Neuronal stem cell (in vitro differentiated cells): Measurements from ENCODE around the gene BIRC7. TPM values are rescaled to one million over a fixed set of nuclear protein-coding genes. Genes with fewer than 3 reads are reported as not detected.
A peak's percentile ranks its signal among the peaks of the same experiment; 100 is the strongest.

Source experiments
- DNase-seq: peaks from one replicate; pipeline ENCODE4 v3.0.0-alpha.2; 2013; ENCODE audit warnings: low spot score
- H2AFZ ChIP-seq: one replicate; pipeline ENCODE4 v1.6.1; 2013; ENCODE audit warnings: mild to moderate bottlenecking, low read length, inconsistent platforms
- H2AK5ac ChIP-seq: 2 replicates; pipeline ENCODE4 v1.6.1; 2013; ENCODE audit warnings: low read depth, mild to moderate bottlenecking, inconsistent platforms, low read length, moderate library complexity, mixed read lengths
- H2BK120ac ChIP-seq: 2 replicates; pipeline ENCODE4 v1.6.1; 2013; ENCODE audit warnings: low read depth, mild to moderate bottlenecking, inconsistent platforms, low read length, moderate library complexity, mixed read lengths
- H2BK12ac ChIP-seq: one replicate; pipeline ENCODE4 v1.6.1; 2013; ENCODE audit warnings: low read length, inconsistent platforms
- H2BK15ac ChIP-seq: 2 replicates; pipeline ENCODE4 v1.6.1; 2013; ENCODE audit warnings: mild to moderate bottlenecking, low read length, inconsistent platforms, mixed read lengths
- H2BK5ac ChIP-seq: one replicate; pipeline ENCODE4 v1.6.1; 2013; ENCODE audit warnings: inconsistent platforms, mild to moderate bottlenecking, low read length, moderate library complexity
- H3K14ac ChIP-seq: one replicate; pipeline ENCODE4 v1.6.1; 2013; ENCODE audit warnings: low read length, inconsistent platforms
- H3K18ac ChIP-seq: 2 replicates; pipeline ENCODE4 v1.6.1; 2013; ENCODE audit warnings: low read length, inconsistent platforms
- H3K23ac ChIP-seq: 2 replicates; pipeline ENCODE4 v1.6.1; 2013; ENCODE audit warnings: low read depth, mild to moderate bottlenecking, mixed read lengths, low read length, inconsistent platforms; ENCODE audit not compliant: poor library complexity
- H3K27ac ChIP-seq: replicated peaks from 3 replicates; pipeline ENCODE4 v1.5.1; 2013; ENCODE audit warnings: low read length, inconsistent platforms
- H3K27me3 ChIP-seq, 3 experiments: 2 replicates each; pipeline ENCODE4 v1.6.1; 2013; ENCODE audit warnings: low read length in 3 of 3, mild to moderate bottlenecking in 2 of 3, inconsistent platforms in 1 of 3, low read depth in 1 of 3, mixed read lengths in 1 of 3, moderate library complexity in 1 of 3; ENCODE audit not compliant: control insufficient read depth in 3 of 3, insufficient read depth in 3 of 3
- H3K36me3 ChIP-seq, 2 donors: replicated peaks in 1 of 2; 2 replicates each; pipeline ENCODE4 v1.6.1; 2013; ENCODE audit warnings: low read length in 2 of 2; ENCODE audit not compliant: control insufficient read depth in 2 of 2, insufficient read depth in 2 of 2
- H3K4ac ChIP-seq: 2 replicates; pipeline ENCODE4 v1.6.1; 2013; ENCODE audit warnings: inconsistent platforms, mild to moderate bottlenecking, low read length, moderate library complexity
- H3K4me1 ChIP-seq, 2 donors: 1 replicate in 1 of 2; 2 replicates in 1 of 2; pipeline ENCODE4 v1.6.1; 2013; ENCODE audit warnings: low read length in 2 of 2, low read depth in 1 of 2; ENCODE audit not compliant: control insufficient read depth in 2 of 2, insufficient read depth in 1 of 2
- H3K4me2 ChIP-seq: one replicate; pipeline ENCODE4 v1.6.1; 2013; ENCODE audit warnings: mild to moderate bottlenecking, low read length, inconsistent platforms; ENCODE audit not compliant: insufficient read depth, poor library complexity, severe bottlenecking
- H3K4me3 ChIP-seq, 2 donors: 2 replicates each; pipeline ENCODE4 v1.5.1; 2013; ENCODE audit warnings: low read length in 2 of 2, mild to moderate bottlenecking in 2 of 2, inconsistent platforms in 1 of 2, moderate library complexity in 1 of 2
- H3K79me1 ChIP-seq: one replicate; pipeline ENCODE4 v1.6.1; 2013; ENCODE audit warnings: low read depth, mild to moderate bottlenecking, inconsistent platforms, low read length, moderate library complexity
- H3K9ac ChIP-seq: one replicate; pipeline ENCODE4 v1.6.1; 2013; ENCODE audit warnings: mild to moderate bottlenecking, low read depth, low read length, inconsistent platforms; ENCODE audit not compliant: poor library complexity
- H3K9me3 ChIP-seq, 2 donors: replicated peaks in 1 of 2; 2 replicates each; pipeline versions ENCODE3 to v1.6.1; 2013; ENCODE audit warnings: low read length in 2 of 2, mild to moderate bottlenecking in 2 of 2, inconsistent platforms in 1 of 2, low read depth in 1 of 2, mixed read lengths in 1 of 2, moderate library complexity in 1 of 2; ENCODE audit not compliant: control insufficient read depth in 2 of 2, insufficient read depth in 1 of 2
- H4K8ac ChIP-seq: one replicate; pipeline ENCODE4 v1.6.1; 2013; ENCODE audit warnings: low read depth, mild to moderate bottlenecking, inconsistent platforms, low read length, moderate library complexity
- H4K91ac ChIP-seq: one replicate; pipeline ENCODE4 v1.6.1; 2013; ENCODE audit warnings: low read length, low read depth, mild to moderate bottlenecking, inconsistent platforms; ENCODE audit not compliant: poor library complexity
- WGBS, 2 donors: extraction: QIAGEN DNeasy Blood & Tissue Kit; methylation state at CpG; one replicate each; pipeline ENCODE4 v1.1.7; 2013; ENCODE audit warnings: missing lambda C conversion rate in 2 of 2, mixed read lengths in 1 of 2; ENCODE audit not compliant: insufficient read length in 2 of 2, insufficient replicate concordance in 1 of 2; ENCODE audit errors: extremely low coverage in 2 of 2; 5-methylcytosine and 5-hydroxymethylcytosine counted together
- small RNA-seq: library from polyadenylated mRNA; stranded (forward); fragments of <200 nt; extraction: miRNeasy Mini kit (QIAGEN cat#:217004); gene quantifications from one replicate; pipeline ENCODE3, GENCODE V24; 2013; ENCODE audit not compliant: insufficient read depth

The BIRC7 gene

DNA sequence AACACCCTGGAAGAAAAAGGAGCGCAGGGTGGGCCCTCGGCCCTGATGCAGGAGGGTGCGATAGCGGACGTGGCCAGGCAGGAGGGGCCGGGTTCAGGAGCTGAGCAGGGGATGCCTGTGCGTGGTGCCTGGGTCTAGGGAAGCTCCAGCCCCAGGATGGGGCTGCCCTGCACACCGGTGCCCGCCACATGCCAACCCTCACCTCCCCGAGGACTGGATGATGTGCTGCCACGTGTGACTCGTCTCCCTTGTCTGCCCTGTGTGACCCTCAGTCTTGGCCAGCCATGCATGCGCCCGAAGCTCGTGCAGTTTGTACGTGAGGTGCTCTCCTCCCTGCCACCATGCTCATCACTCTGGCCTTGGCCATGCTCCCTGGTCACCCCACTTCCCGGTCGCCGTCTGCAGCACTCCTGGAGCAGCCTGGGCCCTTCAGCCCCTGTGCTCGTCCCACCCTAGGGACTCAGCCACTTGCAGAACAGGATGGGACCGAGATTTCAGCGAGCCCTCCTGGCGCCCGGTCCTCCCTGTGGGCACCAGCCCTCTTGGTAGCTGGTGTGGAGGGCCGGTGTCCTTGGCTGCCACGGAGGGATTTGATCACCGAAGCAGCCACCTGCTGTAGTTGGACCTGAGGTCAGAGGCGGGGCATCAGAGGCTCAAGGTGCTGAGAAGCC is 53.0 kb downstream of the BIRC7 start:
- Histone ChIP-seq H2BK5ac (no peak overlapping the region), H3K9ac (no peak overlapping the region), H2BK12ac (no peak overlapping the region), H3K4me2 (no peak overlapping the region), H3K36me3 (peaks cover 28 to 56% of the 10 kb centered on the region in 2 donors), H3K79me1 (peaks cover 11% of the 10 kb centered on the region), H3K9me3 (no peaks in the 10 kb centered on the region), H2AK5ac (no peak overlapping the region), H2AFZ (no peak overlapping the region), H3K4me1 (peaks cover 0 to 6% of the 10 kb centered on the region in 2 donors), H3K23ac (peak overlapping the region; percentile 55), H3K18ac (no peak overlapping the region), H4K91ac (no peak overlapping the region), H3K27me3 (no peaks in the 10 kb centered on the region), H3K27ac (no peak overlapping the region), H3K14ac (no peak overlapping the region), H3K4me3 (no peak overlapping the region), H2BK120ac (no peak overlapping the region), H3K4ac (no peak overlapping the region), H2BK15ac (no peak overlapping the region), H4K8ac (no peak overlapping the region)
- DNase-seq: no peak
- no CpG with 5 or more reads among the region's 28 CpGs for WGBS, 2 donors

DNA sequence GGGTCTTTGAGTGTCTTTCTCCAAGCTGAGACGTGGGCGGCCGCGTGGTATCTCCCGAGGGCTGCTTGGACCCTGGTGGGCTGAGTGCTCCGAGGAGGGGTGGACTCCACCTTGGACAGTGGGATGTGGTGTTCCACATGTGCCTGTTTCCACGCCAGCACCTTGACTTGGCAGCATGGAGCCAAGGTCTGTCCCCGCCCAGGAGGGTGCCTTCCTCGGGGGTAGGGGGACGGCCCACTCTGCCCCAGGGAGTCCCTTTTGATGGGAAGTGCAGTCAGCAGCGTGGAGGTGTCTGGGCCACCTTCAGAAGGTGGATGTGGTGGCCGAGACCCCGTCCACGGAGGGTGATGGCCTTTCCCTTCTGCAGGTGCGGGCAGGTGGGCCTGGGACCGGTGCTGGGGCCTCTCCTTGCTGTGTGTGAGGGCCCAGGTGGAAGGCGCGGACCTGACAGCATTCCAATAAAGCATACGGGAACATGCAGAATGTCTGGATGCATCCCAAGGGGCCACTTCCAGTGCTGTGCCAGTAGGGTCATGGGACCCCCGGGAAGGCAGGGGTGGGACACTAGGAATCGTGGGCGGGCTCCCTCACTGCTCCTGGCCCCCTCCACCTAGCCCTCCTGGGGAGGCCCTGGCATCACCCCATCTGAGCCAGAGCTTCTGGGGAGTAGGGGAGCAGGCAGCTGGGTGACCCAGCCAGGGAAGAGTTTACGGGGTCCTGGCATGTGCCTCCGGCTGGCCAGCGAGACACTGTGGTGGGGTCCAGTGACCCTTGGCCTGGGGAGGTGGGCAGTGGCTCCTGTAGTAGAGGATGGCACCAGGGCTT is 53.8 kb downstream of the BIRC7 start:
- Histone ChIP-seq H2BK120ac (no peak overlapping the region), H3K14ac (no peak overlapping the region), H3K27ac (no peak overlapping the region), H2BK5ac (peak overlapping the region; percentile 93), H3K79me1 (peaks cover 11% of the 10 kb centered on the region), H3K9me3 (no peaks in the 10 kb centered on the region), H2AFZ (no peak overlapping the region), H2BK15ac (no peak overlapping the region), H3K4ac (no peak overlapping the region), H3K4me1 (peaks cover 0 to 7% of the 10 kb centered on the region in 2 donors), H4K8ac (no peak overlapping the region), H3K18ac (no peak overlapping the region), H3K9ac (no peak overlapping the region), H3K27me3 (no peaks in the 10 kb centered on the region), H4K91ac (no peak overlapping the region), H3K36me3 (peaks cover 26 to 49% of the 10 kb centered on the region in 2 donors), H3K4me3 (no peak overlapping the region), H2AK5ac (no peak overlapping the region), H3K4me2 (no peak overlapping the region), H2BK12ac (peak overlapping the region; percentile 22), H3K23ac (peak overlapping the region; percentile 65)
- WGBS, 2 donors: no CpG with 5 or more reads among the region's 25 CpGs
- DNase-seq: no peak

Small RNA genes within 50 kb of the gene (small RNA-seq; reads per million reads assigned to genes)
- gene MIR3196 (not detected), gene MIR4326 (65.4 reads per million, percentile 94 among the genes with 10 or more reads in this experiment)
